HG03139 (cell line): ENCODE measurements around the gene MYO7B.
"Not testable (repeated sequence)": the region's sequence is repeated elsewhere in the genome, so short reads cannot be mapped to it uniquely, and the experiment has no call there.

Experiments used
- ATAC-seq: cut with Tn5 transposase; IDR thresholded peaks from one replicate; pipeline ENCODE4 v1.9.1; 2021; ENCODE audit not compliant: unreplicated experiment

The MYO7B gene

DNA sequence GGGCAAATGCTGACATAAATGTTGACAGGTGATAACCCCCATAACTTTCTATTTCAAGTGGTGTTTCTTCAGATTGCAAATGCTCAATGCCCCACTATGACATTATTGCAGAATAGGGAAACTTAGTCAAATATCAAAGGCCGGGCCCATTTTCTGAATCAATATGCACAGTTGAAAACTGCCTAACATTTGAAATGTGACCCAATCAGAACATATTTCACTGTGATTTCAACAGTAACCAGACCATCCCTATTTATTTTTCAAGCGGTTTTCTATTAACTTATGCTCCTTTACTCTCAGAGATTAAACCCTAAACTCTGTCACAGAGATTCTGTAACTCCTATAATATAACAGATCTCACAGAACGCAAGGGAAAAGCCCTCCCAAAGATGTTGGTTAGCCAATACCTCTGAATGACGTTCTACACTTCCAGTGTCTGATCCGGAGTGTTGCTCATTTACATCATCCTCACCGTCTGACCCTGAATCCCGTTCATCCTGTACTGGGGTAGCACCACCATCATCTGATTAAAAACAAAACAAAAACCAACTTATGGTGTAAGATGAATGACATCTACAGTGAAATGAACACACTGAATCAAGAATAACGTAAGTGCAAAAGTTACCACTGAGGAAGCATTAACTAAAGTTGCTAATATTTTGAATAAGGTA is 12.1 kb upstream of the MYO7B start:
- no peak for ATAC-seq

DNA sequence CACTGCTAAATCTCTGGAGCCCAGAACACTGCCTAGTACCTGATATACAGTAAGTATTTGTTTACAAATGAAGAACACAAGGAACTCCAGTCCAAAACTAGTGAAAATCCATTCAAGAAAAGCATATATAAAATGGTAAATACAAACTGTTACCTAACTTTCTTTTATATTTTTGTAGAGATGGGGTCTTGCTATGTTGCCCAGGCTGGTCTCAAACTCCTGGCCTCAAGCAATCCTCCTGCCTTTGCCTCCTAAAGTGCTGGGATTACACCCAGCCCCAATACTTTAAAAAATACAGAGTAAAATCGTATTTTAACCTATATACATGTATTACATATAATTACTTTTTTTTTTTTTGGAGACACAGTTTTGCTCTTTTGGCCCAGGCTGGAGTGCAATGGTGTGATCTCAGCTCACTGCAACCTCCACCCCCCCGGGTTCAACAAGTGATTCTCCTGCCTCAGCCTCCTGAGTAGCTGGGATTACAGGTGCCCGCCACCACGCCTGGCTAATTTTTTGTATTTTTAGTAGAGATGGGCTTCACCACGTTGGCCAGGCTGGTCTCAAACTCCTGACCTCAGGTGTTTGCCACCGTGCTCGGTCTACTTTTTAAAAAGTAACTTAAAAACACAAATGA is 11.2 kb upstream of the MYO7B start:
- ATAC-seq: not testable (repeated sequence)

- ATAC-seq: no peak
Observed at GRCh38 chr2:127525691-127526131, 9.8 kb upstream of the MYO7B start.

GRCh38 chr2:127526132-127527000 is 9.1 kb upstream of the MYO7B start, which contains the start of gene IWS1:
TSS of gene IWS1 (minus strand) at chr2:127526489. CDS start at chr2:127526208, 281 bp downstream.
- peak; percentile 88 for ATAC-seq

- ATAC-seq: peak; percentile 13
Observed at GRCh38 chr2:127527001-127527804, 8.3 kb upstream of the MYO7B start.

DNA sequence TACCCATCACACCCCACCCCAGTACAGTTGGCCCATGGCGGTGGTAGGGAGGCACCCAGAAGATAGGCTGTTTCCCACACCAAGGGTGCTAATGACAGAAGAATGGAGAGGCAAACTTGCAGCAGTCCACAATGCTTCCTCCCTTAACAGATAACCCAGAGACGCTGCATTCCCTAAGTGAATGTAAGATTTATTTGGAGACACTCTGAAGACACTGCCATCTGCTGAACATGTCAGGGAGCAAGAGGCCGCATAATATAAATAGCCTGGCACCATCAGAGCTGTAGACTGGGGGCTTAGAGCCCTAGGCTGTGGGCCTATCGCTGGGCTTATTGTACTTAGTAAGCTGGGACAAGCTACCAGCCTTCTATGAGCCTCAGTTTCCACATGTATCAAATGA is 7.0 kb upstream of the MYO7B start:
- ATAC-seq: no peak

GRCh38 chr2:127529416-127529815 is 6.1 kb upstream of the MYO7B start:
- ATAC-seq: not testable (repeated sequence)

DNA sequence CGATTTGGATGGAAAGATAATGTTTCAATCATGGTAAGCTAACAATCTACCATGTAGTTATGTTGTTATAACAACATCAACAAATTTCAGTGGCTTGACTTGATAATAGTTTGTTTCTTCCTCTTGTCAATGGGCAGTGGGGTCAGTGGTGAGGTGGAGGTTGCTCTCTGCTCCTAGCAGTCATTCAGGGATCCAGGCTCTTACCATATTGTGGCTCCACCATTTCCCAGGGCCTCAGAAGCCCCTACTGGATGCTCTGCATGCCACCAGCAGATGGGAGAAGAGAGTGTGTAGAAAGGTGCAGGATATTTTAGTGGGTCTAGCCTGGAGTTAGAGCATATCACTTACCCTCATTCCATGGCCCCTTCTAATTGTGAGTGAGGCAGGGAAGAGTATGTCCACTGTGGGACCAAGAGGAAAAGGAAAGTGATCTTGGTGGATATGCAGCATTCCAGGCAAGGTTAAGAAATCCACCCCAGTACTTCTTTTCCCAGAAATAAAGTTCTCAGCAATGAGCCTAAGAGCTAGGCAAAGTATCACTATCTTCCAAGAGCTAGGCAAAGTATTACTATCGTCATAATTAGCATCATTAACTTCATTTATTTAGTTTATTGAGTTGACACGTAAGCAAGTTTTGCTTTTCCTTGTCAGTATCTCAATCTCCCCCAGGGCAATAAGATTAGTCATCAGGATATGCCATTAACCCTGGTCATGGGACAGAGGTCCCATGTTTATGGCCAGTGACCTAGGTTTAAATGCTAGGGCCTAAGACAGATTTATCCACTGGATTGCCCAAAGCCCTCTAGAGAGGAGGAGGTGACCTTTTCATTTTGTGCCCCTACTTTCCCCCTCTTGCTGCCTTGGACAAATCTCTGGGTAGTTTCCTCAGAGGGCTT is 5.0 kb upstream of the MYO7B start:
- no peak for ATAC-seq

DNA sequence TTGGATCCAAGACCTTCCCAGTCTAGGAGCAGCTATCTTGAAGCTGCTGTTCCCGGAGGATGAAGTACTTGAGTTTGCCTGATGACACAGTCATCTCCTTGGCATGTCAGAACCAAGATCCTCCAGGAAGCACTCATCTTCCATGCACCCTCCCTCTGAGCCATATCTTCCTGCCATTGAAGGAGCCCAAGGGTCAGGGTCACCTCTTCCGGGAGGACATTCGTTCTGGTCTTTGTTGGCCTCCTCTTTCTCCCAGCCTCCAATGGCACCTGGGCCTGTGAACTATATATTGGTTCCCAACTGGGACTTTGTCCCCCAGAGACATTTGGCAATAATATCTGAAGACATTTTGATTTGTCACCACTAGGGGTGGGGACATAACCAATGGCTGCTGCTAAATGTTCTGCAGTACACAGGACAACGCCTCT is 4.2 kb upstream of the MYO7B start:
- no peak for ATAC-seq

GRCh38 chr2:127532296-127532695 is 3.2 kb upstream of the MYO7B start:
- ATAC-seq: no peak

- ATAC-seq: no peak
Observed at GRCh38 chr2:127535918-127536317, 435 bp downstream of the MYO7B start.

DNA sequence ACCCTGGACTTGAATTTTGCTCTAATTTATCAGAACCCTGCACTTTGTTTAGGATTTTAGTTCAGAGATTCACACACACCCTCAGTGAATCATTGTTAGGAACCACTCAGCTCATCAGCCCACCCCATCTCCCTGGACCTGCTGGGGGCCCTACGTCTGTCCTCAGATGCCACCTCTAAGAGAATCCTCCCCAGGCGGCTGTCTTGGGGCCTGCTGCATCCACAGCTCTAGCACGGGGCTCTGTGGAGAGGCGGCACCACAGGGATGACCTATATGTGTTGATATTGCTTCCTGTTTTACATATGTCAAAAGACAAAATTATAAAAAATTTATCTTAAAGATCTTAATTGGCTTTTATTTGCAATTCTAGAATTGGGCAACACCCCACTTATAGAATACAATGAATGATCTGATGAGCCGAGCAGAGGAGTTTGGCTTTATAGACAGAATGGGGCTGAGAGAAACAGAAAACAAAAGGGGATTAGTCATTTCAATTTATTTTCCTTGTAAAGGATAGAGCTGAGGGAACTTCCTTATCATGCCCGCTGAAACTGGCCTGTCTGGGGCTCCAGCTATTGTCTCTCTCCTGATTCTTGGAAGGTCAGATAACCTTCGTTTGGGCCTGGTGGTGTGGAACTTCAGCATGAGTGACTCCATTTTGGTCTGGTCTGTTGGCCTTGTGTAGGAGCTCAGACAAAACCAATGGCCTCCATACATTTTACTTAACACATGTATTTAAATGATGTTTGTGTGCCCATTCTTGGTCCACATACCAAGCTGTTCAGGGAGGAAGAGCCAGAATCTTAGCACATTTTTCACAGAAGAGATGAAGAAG is 1.4 kb downstream of the MYO7B start:
- ATAC-seq: no peak

DNA sequence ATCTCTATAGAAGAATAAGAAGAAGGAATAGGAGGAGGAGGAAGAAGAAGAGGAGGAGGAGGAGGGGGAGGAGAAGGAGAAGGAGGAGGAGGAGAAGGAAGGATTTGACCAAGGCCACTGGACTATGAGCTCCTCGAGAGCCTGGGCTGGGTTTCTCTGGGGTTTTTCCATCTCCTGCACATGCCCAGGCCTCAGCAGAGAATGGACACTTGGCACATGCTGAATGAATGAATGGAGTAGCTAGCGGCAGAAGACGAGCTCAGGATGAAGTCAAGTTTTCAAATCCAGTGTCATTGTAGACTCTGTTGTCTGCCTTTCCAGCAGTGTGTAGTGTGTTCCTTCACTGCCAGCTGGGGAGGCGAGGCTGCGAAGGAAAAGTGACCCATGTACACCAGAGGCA is 2.2 kb downstream of the MYO7B start:
- ATAC-seq: no peak

DNA sequence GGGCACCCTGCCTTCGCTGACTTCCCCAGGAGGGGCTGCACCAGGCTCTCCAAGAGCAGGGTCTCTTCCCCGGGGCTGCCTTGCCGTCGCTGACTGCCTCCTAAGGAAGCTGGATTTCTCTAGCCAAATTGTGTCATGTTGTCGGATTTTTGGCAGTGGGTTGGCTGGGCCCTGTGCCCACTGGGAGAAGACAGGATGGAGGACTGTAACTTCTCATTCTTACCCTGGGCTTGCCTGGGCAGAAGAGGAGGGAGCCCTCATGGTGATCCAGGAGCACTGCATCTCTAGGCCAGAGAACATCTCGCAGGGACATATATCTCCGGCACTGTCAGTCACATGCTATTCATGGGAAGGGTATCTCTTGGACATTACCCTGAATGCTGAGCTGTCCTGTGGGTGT is 6.3 kb downstream of the MYO7B start:
- ATAC-seq: no peak

DNA sequence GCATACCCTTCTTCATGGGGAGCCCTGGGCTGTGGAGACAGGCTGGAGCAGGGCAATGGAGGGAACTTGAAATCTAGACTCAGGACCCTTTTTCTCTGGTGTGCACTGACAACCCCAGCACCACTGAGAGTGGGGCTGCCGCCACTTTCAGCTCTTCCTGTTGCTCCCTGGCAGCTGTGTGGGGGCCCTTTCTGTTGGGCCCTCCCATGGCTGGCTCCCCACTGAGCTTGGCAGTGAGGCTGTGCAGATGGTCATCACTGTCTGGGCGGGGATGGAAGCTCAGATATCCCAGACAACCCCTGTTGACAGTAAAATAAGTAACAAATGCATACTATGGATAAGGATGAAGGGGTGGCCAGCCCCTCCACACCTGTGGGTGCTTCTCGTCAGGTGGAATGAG is 6.7 kb downstream of the MYO7B start:
- no peak for ATAC-seq

- not testable (repeated sequence) for ATAC-seq
Observed at GRCh38 chr2:127543013-127543501, 7.6 kb downstream of the MYO7B start.

DNA sequence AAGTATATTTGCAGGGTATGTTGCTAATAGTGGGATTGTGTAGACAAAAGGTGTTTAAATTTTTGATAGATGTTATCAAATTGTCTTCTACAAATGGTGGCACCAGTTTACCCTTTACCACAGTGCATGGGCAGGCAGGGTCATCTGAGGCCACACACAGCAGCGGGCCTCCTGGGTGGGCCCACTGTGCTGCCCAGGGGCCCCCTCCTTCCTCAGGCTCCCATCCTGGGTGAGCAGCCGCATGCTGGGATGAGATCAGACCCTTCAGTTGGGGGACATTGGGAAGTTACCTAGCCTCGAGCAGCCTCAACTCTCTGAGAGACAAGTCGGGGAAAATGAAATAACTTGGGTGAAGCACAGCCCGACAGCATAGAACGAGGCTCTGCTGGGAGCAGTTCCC is 9.7 kb downstream of the MYO7B start:
- no peak for ATAC-seq

GRCh38 chr2:127545796-127546195 is 10.3 kb downstream of the MYO7B start:
- ATAC-seq: no peak

DNA sequence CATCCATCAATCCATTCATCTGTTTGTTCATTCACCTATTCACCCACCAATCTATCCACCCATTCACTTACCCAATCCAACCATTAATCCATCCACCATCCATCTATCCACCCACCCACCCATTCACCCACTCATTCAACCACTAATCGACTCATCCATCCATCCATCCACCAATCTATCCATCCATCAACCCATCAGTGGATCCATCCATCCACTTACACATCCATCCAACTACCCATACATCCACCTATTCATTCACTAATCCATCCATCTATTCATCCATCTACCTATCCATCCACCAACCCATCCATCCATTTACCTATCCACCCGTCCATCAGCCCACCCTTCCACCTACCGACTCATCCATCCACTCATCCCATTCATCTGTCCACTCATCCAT is 11.3 kb downstream of the MYO7B start:
- no peak for ATAC-seq
